GM19023 (cell line): ENCODE results near the gene WLS.
"Not testable (repeated sequence)": the region's sequence is repeated elsewhere in the genome, so short reads cannot be mapped to it uniquely, and the experiment has no call there.

ENCODE experiments used
- ATAC-seq: cut with Tn5 transposase; IDR thresholded peaks from one replicate; pipeline ENCODE4 v1.9.1; 2021; ENCODE audit warnings: mild to moderate bottlenecking, moderate library complexity; ENCODE audit not compliant: unreplicated experiment

Gene WLS

GRCh38 chr1:68232289-68233148 is at the start of gene WLS:
Gene WLS (minus strand): TSS chr1:68232523. CDS start chr1:68232299, 224 bp downstream.
- no peak for ATAC-seq

DNA sequence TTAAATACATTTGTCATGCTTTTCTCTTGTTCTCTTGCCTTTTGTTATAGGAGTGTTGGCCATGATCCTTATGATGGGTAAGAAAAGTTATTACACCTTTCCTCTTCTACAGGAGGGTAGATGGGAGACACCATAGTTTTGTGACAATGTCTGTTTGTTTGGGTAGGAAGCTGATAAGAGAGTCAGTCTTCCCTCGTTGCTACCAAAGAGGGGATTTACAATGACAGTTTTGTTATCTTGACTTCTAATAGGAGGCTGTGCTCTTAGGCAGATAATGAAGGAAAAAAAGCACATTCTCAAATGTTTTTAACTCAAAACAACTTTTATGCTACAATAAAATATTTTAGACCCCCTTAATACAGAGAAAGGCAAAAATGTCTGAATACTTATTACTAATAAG is 48.0 kb upstream of the WLS start:
- ATAC-seq, result no peak

- ATAC-seq, result no peak
Measured at GRCh38 chr1:68279846-68280245, 47.5 kb upstream of the WLS start.

GRCh38 chr1:68278221-68278620 is 45.9 kb upstream of the WLS start:
- no peak for ATAC-seq

DNA sequence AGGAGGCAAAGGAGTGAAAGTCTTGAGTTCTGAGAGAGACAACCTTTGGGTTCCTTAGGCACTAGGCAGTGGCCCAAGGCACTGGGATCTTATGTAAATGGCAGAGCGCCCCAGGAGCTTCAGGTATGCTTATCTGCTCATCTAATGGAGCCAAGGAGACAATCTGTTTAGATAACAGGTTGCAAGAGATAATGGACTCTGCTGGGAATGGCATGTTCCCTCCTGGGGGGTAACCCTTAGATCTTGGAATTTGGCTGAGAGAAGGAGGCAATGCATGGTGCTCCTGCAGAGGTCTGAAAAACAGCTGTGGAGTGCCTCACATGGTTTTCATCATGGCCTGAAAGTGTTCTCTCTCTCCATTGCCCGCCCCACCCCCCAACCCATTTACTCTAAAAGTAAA is 44.1 kb upstream of the WLS start:
- no peak for ATAC-seq

DNA sequence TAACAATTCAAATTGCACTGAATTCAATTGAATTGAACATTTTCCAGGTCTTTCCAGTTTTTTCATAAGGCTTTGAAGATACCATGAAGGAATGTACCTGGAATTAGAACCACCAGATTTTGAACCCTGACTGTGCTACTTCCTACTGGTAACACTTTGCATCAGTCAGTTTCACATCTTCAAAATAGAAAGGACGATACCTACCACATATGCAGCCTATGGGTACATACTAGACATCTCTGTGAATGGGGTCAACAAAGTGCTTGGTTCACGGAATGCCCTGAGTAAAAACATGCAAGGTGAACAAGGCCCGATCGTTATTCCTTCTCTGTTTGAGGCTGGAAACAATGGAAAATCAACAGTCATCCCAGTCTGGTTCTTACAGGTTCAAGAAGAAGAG is 41.2 kb upstream of the WLS start:
- no peak for ATAC-seq

DNA sequence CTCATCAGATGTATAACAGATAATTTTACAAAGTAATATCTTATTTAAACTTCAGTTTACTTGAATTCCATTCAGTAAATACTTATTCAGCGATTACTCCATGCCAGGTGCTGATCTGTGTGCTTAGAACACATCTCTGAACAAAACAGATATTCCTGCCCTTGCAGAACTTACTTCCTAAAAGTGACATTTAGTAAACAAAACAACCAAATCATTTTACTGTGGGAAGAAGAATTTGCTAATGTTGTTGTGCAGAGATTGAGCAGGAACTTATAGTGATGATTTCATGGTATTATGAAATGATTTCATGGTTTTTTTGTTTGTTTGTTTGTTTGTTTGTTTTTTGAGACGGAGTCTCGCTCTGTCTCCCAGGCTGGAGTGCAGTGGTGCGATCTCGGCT is 39.3 kb upstream of the WLS start:
- ATAC-seq, result no peak

DNA sequence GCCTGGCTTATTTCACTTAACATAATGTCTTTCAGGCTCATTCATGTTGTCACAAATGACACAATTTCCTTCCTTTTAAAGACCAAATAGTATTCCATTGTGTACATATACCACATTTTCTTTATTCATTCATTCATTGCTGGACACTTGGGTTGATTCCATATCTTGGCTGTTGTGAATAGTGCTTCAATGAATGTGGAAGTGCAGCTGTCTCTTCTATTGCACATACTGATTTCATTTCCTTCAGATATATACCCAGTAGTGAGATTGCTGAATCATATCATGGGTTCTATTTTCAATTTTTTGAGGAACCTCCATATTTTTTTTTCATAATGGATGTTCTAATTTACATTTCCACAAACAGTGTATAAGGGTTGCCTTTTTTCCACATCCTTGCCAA is 38.6 kb upstream of the WLS start:
- no peak for ATAC-seq

DNA sequence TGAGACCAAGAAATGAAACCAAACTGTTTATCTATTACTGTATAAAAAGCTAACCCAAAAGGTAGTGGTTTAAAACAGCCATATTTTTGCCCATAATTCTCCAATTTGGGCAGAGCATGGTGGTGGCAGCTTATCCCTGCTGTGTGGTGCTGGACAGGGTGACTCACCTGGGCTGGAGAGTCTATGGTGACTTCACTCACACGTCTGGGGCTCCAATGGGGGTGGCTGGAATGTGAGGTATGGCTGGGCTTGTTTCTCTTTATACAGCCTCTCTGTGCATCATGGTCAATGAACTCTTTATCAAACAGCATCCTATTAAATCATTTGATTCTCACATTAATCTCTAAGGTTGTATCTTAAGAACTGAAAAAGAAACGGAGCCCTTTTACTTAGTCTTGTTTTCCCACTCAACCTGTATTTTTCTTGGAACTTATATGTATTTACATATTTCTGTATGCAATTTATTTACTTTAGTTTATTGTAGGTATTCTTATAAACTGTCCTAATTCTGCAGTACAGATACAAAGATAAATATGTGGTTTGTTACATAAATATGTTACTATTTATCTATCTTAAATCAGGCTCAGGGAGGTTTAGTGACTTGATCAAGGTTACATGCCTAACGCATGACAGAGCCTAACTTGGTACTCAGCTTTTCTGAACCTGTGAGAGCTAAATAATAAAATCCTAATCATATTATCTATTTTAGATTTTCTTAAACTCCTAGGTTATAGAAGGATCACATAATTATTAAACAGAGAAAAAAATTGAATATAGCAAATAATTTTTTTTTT is 37.5 kb upstream of the WLS start:
- ATAC-seq, result no peak

GRCh38 chr1:68268896-68269483 is 36.7 kb upstream of the WLS start:
- no peak for ATAC-seq

DNA sequence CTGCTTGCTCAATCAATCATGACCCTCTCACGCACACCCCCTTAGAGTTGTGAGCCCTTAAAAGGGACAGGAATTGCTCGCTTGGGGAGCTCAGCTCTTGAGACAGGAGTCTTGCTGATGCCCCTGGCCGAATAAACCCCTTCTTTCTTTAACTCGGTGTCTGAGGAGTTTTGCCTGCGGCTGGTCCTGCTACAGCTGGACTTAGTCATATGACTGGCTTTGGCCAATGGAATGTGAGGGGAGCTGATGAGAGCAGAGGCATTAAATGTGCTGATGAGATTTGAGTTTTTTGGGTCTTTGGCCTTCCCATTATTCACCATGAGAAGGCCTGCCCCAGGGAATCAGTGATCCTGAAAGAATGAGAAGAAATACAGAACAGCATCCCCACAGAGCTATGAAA is 24.5 kb upstream of the WLS start:
- not testable (repeated sequence) for ATAC-seq

GRCh38 chr1:68255301-68255700 is 23.0 kb upstream of the WLS start:
- ATAC-seq, result no peak

GRCh38 chr1:68254667-68255226 is 22.4 kb upstream of the WLS start:
- no peak for ATAC-seq

GRCh38 chr1:68237040-68237439 is 4.7 kb upstream of the WLS start:
- no peak for ATAC-seq

- ATAC-seq, result no peak
Measured at GRCh38 chr1:68234094-68234493, 1.8 kb upstream of the WLS start.

- no peak for ATAC-seq
Measured at GRCh38 chr1:68233202-68233601, 879 bp upstream of the WLS start.

DNA sequence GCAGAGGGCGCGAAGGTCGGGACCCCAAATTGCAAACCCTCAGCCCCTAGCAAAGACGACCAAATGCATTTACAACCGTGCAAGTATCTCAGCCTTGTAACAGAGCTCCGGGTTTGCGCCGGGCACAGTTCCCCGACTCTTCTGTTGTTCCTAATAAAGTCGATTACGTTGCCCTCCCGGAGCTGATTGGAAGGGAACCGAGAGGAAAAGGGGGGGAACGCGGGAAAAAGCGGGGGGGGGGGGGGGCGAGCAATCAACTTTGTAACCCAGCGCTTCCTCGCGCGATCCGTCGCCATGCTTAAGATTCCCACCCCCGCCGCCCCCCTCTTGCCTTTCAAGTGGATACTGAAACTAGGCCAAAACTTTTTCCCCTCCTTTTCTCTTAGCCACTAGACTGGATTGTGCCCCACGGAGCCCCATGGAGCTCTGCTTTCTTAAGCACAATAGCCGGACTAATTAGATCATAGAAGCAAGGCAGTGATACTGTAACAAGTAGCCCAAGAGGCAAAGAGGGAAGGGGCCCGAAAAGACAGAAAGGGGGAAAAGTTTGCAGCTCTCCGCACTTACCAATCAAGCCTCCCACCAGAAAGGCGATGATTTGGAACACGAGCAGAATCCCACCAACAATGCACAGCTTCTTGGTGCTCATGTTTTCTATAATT is 565 bp downstream of the WLS start:
- ATAC-seq, result no peak

DNA sequence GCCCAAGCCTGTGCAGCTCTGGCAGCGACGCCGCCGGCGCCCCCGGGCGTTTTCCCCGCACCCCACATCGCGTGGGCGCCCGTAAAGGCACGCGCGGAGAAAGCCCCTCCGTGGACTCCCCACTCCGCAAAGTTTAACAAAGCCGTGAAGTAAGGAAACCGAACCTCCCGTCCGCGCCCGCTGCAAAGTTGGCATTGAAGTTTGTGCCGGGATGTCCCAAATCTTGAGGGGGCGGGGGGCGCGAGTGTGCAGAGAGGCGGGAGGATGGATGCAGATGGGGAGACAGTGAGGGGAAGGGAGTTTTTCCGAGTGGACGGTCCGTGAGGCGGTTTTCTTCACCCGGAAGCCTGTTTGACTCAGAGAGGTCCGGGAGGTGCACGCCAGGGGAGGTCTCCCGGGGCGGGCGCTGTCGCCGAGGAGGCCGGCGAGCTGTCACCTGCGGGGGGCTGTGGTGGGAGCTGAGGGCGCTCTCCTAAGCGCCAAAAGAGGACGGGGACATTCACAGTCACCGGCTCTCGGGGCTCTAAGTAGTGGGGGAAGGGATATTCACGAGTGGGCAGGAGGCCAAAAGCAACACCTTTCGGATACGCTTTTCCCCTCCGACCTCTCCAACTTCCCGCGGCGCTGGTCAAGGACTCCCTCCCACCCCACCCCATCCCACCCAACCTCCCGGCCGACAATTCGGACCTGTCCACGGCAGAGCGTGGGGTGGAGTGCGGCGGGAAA is 1.3 kb downstream of the WLS start:
- ATAC-seq, result no peak

DNA sequence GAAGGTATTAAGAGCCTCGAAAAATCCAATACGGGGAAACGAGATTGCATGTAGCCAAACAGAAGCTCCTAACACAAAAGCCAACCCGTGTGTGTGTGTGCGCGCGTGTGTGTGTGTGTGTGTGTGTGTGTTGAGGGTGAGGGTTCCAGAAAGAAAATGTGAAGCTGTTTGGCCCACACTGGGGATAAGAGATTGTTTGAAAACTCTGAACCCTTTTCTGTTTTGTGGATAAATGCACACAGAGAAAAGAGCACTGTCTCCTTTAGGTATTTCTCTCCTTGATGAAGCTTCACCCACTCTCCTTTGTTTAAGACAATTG is 1.9 kb downstream of the WLS start:
- no peak for ATAC-seq

- ATAC-seq, result no peak
Measured at GRCh38 chr1:68229650-68230483, 2.5 kb downstream of the WLS start.
